ENCODE data around the gene ENGASE.

- TF ChIP-seq EZH2 (IDR thresholded peaks at IDR 0.05; ENCODE audit: insufficient read depth, poor library complexity, severe bottlenecking) (no peak), EZH2phosphoT487 (IDR thresholded peaks at IDR 0.05; ENCODE audit: insufficient read depth, low read depth) (no peak)
Observed at GRCh38 chr17:79045842-79046196, 28.8 kb upstream of the ENGASE start.
